Peyer's patch (tissue), 4 donors: ENCODE data around the gene UBL7. TPM values are rescaled to one million over a fixed set of nuclear protein-coding genes. Genes with fewer than 3 reads are reported as not detected.

Experiments
- DNase-seq, 3 donors: peaks; one replicate each; pipeline ENCODE4 v3.0.0-alpha.2; 2017 to 2019
- H3K27ac ChIP-seq, 4 donors: fragments of 200-600 bp; sonication (generic); one replicate each; pipeline ENCODE4 v1.5.1; 2016 to 2019
- H3K27me3 ChIP-seq, 2 donors: fragments of 200-600 bp; sonication (generic); one replicate each; pipeline ENCODE4 v1.5.1; 2019
- H3K36me3 ChIP-seq, 3 donors: fragments of 200-600 bp; sonication (generic); one replicate each; pipeline ENCODE4 v1.5.1; 2016 to 2019
- H3K4me1 ChIP-seq, 4 donors: fragments of 200-600 bp; sonication (generic); one replicate each; pipeline ENCODE4 v1.5.1; 2016 to 2019
- H3K4me3 ChIP-seq, 4 donors: fragments of 200-600 bp; sonication (generic); 1 replicate in 3 of 4; 2 replicates in 1 of 4; pipeline ENCODE4 v1.5.1; 2016 to 2019; ENCODE audit warnings: mild to moderate bottlenecking in 1 of 4
- H3K9me3 ChIP-seq, 4 donors: fragments of 200-600 bp; sonication (generic); one replicate each; pipeline ENCODE4 v1.5.1; 2016 to 2019; ENCODE audit warnings: mild to moderate bottlenecking in 1 of 4
- POLR2A ChIP-seq, 2 donors: fragments of 450-650 bp; IDR thresholded peaks; one replicate each; pipeline ENCODE4 v1.5.1; 2017; ENCODE audit warnings: antibody characterized with exemption in 2 of 2, mild to moderate bottlenecking in 2 of 2, moderate library complexity in 2 of 2
- small RNA-seq, 2 donors: library from RNA; depleted of rRNA; stranded (forward); fragments of <200 nt; gene quantifications; one replicate each; pipeline ENCODE3, GENCODE V24; 2016
- total RNA-seq, 4 donors: library from RNA; depleted of rRNA; stranded (reverse); fragments of >200 nt; gene quantifications; one replicate each; pipeline ENCODE4 v1.1.0, GENCODE V29; 2016
- TF ChIP-seq, protein P1 (sequence below), 6 experiments: fragments of 450-650 bp in 4 of 6; fragments of 200-600 bp in 2 of 6; sonication (generic) in 1 of 6; IDR thresholded peaks; one replicate each; pipeline ENCODE4 v1.5.1; 2017 to 2019; ENCODE audit warnings: antibody characterized with exemption in 6 of 6, mild to moderate bottlenecking in 3 of 6, moderate library complexity in 1 of 6

The UBL7 gene
- total RNA-seq, 4 donors from 2014 or later: 22.3 to 39.6 (median 32.6) TPM

DNA sequence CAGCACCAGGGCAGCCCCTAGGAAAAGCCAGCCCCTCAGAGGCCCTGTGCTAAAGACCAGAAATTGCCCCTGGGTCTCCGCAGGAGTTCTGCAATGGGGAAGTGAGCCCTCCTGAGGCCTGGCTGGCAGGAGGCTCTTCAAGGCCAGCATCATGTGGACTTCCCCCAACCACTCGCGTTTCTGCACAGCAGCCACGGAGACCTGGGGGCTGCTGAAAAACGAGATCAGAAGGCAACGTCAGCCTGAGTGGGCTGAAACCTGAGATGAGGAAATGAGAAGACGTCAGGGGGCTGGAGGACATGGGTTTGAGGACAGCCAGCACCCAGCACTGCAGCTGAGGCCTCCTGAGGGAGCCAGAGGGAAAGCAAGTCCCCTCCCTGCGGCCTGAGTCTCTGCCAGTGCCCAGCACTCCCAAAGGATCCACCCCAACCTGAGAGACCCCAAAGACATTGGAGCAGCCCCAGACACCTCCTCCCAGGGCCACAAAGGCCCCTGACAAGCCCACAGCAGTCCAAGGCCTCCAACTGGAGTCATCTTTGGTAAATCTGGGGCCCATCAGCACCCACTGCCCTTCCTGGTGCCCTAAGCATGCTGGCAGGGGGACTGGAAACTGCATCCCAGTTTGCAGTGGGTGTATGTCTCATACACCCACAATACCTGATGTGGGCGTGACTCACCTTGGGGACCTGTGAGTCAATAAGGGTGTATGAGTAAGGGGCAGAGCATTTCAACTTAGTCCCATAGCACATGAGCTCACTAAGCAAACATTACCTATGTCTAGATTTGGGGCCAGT, 64.3 kb downstream of the UBL7 start:
- TF ChIP-seq, protein P1, sequence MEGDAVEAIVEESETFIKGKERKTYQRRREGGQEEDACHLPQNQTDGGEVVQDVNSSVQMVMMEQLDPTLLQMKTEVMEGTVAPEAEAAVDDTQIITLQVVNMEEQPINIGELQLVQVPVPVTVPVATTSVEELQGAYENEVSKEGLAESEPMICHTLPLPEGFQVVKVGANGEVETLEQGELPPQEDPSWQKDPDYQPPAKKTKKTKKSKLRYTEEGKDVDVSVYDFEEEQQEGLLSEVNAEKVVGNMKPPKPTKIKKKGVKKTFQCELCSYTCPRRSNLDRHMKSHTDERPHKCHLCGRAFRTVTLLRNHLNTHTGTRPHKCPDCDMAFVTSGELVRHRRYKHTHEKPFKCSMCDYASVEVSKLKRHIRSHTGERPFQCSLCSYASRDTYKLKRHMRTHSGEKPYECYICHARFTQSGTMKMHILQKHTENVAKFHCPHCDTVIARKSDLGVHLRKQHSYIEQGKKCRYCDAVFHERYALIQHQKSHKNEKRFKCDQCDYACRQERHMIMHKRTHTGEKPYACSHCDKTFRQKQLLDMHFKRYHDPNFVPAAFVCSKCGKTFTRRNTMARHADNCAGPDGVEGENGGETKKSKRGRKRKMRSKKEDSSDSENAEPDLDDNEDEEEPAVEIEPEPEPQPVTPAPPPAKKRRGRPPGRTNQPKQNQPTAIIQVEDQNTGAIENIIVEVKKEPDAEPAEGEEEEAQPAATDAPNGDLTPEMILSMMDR (IDR thresholded peaks at IDR 0.05): no peak
- TF ChIP-seq POLR2A (IDR thresholded peaks at IDR 0.05): no peak
- no peaks in the 10 kb centered on the region for H3K36me3 ChIP-seq
- H3K4me1 ChIP-seq: peaks cover 0 to 38% (median 22%) of the 10 kb centered on the region in 4 donors
- DNase-seq: peak in 2 of 3 donors; percentile 82 to 83
- peak overlapping the region in 3 of 4 donors; percentile 22 to 83 (median 80) for H3K27ac ChIP-seq
- no peak overlapping the region for H3K4me3 ChIP-seq
- H3K27me3 ChIP-seq: no peaks in the 10 kb centered on the region
- H3K9me3 ChIP-seq: no peaks in the 10 kb centered on the region

DNA sequence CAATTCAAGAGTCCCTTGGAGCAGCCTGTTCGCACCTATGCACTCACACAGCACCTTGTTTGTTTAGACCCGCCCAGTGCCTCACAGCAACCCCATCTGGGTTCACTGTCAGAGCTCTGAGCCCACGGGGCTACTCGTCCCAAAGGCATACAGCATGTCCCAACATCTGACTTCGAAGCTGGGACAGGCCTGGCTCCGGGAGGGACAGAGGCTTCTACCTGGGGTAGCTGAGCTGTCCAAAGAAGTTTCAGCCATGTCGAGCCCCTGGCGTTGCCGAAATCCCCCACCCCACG, 64.9 kb downstream of the UBL7 start:
- Histone ChIP-seq H3K4me1 (peaks cover 0 to 34% (median 21%) of the 10 kb centered on the region in 4 donors), H3K27ac (peak overlapping the region in 2 of 4 donors; percentile 80 to 83), H3K27me3 (no peaks in the 10 kb centered on the region), H3K9me3 (no peaks in the 10 kb centered on the region), H3K4me3 (no peak overlapping the region), H3K36me3 (no peaks in the 10 kb centered on the region)
- DNase-seq: no peak
- TF ChIP-seq POLR2A (IDR thresholded peaks at IDR 0.05): no peak
- TF ChIP-seq, protein P1 (IDR thresholded peaks at IDR 0.05): no peak

Small RNAs within 50 kb of the gene (small RNA-seq; reads per million reads assigned to genes)
- gene MIR6881: 0 reads per million in 2 donors
- gene RF00591: 0 reads per million in 2 donors

Other genes with a start within 250 kb of the UBL7 start
- under 1 TPM in 1 of 4 donors, not detected in 3; 0.40 TPM for gene CCDC33, start 224.8 kb downstream of the UBL7 start, total RNA-seq
- 1 to 10 TPM in 3 of 4 donors, under 1 TPM in 1; 0.88 to 6.6 (median 3.3) TPM for gene CYP11A1, start 93.5 kb downstream of the UBL7 start, total RNA-seq
- gene SEMA7A, start 27.2 kb downstream of the UBL7 start, total RNA-seq: 10 to 100 TPM in 1 of 4 donors, 1 to 10 TPM in 3; 1.5 to 42.9 (median 1.6) TPM
- 10 to 100 TPM; 10.9 to 29.4 (median 21.6) TPM for gene ARID3B, start 80.1 kb upstream of the UBL7 start, total RNA-seq
- 100 to 1,000 TPM; 123 to 361 (median 213) TPM for gene CLK3, start 154.7 kb upstream of the UBL7 start, total RNA-seq
- 10 to 100 TPM; 23.5 to 43.7 (median 32.2) TPM for gene EDC3, start 234.9 kb upstream of the UBL7 start, total RNA-seq